Inferior parietal cortex (tissue), 1 donor: ENCODE data around the gene OR10G2.
"Not testable (repeated sequence)": the region's sequence is repeated elsewhere in the genome, so short reads cannot be mapped to it uniquely, and the experiment has no call there.

Experiments used
- DNase-seq: peaks from one replicate; pipeline ENCODE4 v3.0.0-alpha.2; 2016; ENCODE audit errors: extremely low spot score

Gene OR10G2, protein sequence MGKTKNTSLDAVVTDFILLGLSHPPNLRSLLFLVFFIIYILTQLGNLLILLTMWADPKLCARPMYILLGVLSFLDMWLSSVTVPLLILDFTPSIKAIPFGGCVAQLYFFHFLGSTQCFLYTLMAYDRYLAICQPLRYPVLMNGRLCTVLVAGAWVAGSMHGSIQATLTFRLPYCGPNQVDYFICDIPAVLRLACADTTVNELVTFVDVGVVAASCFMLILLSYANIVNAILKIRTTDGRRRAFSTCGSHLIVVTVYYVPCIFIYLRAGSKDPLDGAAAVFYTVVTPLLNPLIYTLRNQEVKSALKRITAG

GRCh38 chr14:21634840-21635239 lies at the start of gene OR10G2:
OR10G2 (minus strand) TSS chr14:21634940; CDS start chr14:21634842, 98 bp downstream.
- no peak for DNase-seq

- no peak for DNase-seq
Measured at GRCh38 chr14:21680072-21680471, 45.3 kb upstream of the OR10G2 start.

DNA sequence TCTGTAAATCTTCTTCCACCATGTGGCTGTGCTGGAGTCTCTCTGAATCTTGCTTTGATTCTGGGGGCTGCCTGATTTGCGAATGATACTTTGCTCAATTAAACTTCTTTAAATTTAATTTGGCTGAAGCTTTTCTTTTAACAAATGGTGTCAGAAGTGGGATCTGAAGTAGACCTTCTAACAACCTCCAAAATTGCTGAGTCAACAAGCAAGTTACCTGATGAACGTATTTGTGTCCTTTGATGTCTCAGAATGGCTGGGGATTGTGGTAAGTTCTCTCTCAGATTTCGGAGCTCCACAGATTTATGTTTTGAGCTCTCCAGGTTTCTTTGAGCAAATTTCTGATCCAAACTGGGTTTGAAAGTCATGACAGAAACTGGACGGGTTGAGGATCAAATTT lies 40.8 kb upstream of the OR10G2 start:
- DNase-seq = no peak

DNA sequence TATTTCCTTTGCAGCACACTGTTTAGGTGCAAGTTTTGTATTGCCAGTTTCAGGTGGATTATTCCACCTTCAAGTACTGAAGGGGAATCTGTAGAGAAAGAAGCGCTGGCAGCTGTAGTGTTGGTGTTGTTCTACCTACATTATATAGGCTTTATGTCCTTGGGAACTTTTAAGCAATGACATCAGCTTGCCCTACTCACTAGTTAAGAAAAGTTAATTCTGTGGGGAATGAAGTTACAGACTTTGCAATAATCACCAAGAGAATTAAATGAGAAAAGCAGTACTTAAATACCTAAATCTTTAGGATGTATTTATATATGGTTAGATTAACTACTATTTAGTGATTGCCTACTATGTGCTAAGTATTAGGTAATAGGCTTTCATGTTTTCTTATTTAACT lies 39.0 kb upstream of the OR10G2 start, which contains the start of gene OR4E1:
TSS of gene OR4E1 (minus strand) at position 101 of the 400 bp plus-strand sequence. CDS start 2,883 bp downstream, outside the sequence.
- DNase-seq = no peak

- no peak for DNase-seq
Measured at GRCh38 chr14:21672116-21672515, 37.4 kb upstream of the OR10G2 start.

DNA sequence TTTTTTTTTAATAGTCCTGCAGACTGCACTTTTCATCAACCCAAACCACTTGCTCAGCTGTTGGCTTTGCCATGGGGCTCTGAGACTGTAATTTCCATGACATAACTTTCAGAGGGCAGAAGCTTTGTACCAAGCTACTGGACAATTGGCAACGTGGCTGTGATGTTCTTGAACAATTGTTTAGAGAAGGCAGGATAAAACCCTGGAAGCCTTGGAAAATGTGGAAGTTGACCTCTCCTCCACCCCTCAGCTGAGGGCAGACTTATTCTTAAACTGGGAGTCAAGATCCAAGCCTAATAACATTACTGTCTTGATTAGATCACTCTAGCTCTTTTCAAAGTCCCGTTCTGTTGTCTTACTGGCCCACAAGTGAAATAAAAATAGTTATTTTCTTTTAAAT lies 36.6 kb upstream of the OR10G2 start:
- no peak for DNase-seq

GRCh38 chr14:21669284-21669683 lies 34.5 kb upstream of the OR10G2 start:
- DNase-seq = no peak

DNA sequence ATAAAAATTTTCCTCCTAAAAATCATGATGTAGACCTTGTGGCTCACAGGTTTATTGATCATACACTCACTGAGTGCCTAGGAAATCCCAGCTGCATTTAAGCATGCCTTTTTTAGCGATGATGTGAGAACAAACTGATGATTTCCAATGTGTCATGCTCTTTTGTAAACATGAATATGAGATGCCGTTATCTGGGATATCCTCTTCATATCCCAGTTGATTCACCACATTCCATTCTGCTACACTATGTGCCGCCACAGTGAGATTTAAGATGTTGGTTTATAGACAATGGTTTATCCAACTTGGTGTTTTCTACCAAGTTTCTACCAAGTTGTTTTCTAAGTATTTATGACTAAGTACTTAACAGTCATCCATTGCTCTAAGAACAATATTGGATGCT lies 33.6 kb upstream of the OR10G2 start:
- no peak for DNase-seq

DNA sequence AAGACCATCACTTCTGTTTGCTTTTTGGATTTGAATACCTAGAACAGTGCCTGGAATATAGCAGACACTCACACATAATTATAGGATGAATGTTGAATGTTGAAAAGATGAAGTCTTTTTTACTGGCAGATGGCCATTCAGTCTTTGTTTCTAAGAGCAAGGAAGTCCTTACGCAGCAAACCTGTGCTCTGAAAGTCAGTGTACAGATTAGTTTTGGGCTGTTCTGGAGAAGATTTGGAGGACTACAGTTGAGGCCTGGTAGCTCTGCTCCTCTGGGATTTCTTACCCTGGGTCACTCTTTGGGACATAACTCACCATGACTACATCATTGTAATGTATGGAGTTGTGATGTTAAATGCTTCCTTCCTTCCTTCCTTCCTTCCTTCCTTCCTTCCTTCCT lies 22.2 kb upstream of the OR10G2 start:
- DNase-seq = no peak

GRCh38 chr14:21654215-21654614 lies 19.5 kb upstream of the OR10G2 start:
- DNase-seq = no peak

DNA sequence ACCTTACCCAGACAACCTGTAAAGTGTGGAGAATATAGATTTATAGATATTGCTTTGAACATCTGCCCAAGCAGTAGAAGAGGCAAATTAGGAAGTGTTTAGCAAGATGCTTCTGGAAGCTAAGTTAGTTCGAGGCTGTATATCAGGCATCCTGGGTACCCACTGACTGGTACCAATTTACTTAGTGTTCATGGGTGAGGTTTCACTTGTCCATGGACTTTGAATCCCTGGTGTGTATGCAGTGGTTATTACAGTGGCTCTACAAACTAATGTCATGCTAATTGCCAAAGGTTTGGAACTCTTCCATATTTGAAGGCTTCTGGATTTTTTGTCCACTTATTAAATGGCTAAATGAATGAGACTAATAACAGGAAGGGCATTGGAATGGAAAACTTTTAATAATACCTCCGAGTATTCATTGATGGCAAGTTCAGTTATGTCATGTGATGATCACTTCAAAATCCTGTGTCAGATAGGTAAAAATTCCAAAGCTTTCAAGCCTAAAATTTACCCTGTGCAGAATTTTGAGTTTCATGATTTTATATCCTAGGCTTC lies 18.7 kb upstream of the OR10G2 start, which contains the start of gene OR4E2:
TSS of gene OR4E2 (plus strand) at position 505 of the 555 bp plus-strand sequence. CDS start 11,248 bp downstream, outside the sequence.
- no peak for DNase-seq

DNA sequence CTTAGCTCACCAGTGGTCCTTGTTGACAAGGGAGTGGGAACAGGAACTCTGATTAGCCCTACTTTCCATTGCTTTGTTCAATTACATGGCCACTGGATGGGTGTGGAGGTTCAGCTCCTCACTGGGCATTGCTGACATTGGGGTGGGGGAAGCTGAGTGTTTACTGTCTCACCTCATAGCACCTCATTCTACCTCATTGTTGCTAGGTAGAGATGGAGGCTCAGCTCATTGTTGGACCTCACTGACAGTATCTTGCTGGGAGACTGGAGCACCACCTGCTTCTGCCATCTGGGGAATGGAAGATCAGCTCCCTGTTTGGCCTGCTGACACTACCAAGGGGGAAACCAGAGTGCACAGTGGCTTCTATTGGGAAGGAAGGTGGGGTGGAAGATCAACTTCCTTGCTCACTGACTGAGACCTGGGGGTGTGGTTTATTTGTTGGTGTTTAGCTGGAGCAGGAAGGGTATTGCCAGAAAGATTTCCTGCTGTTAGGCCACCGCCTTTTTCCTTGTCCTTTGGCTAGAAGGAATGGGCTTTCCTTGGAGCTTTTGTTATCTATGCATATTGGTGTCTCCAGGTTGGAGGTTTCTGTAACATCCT lies 17.6 kb upstream of the OR10G2 start:
- no peak for DNase-seq

DNA sequence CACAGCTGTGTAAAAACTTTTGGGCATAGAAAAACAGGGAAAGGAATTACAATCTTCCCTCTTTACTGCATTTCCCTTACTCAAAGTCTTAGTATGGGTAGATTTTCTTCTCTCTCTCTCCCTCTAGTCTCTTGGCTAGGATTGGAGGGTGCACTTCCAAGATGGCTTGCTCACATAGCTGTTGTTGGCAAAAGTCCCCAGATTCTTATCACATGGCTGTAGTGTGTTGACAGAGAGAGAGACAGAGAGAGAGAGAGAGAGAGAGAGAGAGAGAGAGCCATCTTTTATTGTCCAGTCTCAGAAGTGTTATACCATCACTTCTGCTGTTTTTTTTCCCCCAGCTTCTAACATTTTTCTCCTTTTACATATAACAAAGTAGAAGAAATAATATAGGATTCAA lies 12.6 kb upstream of the OR10G2 start:
- no peak for DNase-seq

- DNase-seq = no peak
Measured at GRCh38 chr14:21643407-21643806, 8.7 kb upstream of the OR10G2 start.

- DNase-seq = no peak
Measured at GRCh38 chr14:21642683-21643082, 7.9 kb upstream of the OR10G2 start.

- DNase-seq = no peak
Measured at GRCh38 chr14:21631084-21631483, 3.7 kb downstream of the OR10G2 start.

DNA sequence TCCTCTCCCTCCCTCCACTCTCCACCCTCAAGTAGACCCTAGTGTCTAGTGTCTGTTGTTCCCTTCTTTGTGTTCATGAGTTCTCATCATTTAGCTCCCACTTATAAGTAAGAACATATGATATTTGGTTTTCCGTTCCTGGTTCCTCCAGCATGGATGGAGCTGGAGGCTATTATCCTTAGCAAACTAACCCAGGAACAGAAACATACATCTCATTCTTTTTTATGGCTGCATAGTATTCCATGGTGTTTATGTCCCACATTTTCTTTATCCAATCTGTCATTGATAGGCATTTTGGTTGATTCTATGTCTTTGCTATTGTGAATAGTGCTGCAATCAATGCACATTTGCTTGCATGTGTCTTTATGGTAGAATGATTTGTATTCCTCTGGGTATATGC lies 4.2 kb downstream of the OR10G2 start:
- DNase-seq = not testable (repeated sequence)

GRCh38 chr14:21626491-21627230 lies 8.1 kb downstream of the OR10G2 start:
- DNase-seq = no peak

DNA sequence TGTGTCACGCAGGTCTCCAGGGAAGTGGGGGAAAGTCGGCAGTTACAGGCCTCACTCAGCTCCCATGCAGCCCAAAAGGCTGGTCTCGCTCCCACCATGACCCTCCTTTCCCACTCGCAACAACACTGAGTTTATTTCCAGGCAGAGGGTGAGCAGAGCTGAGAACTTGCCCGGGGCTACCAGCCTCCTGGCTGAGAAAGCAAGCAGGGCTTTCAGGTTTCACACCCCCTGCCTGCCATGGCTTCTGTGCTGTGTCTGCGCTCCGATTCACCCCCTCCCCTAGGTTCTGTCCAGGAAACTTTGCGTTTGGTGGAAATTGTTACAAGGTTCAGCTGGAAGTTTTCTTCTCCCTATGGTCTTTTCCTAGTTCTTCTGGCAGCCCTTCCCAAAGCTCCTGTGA lies 17.1 kb downstream of the OR10G2 start:
- no peak for DNase-seq

DNA sequence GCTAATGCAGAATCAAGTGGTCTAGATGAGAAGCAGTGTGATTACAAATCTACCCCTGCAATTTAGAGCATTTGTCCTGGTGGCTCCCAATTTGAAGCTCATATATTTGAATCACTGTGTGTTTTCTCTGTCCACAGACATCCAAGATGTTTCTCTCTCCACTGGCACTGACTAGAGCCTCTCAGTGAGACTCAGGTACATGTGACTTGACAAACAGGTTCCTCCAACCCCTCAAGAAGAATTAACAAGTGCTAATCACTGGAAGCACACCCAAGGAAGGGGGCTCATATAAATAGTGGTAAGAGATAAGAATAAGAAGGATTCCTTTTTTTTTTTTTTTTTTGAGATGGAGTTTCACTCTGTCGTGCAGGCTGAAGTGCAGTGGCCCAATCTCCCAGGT lies 20.5 kb downstream of the OR10G2 start:
- DNase-seq = no peak

DNA sequence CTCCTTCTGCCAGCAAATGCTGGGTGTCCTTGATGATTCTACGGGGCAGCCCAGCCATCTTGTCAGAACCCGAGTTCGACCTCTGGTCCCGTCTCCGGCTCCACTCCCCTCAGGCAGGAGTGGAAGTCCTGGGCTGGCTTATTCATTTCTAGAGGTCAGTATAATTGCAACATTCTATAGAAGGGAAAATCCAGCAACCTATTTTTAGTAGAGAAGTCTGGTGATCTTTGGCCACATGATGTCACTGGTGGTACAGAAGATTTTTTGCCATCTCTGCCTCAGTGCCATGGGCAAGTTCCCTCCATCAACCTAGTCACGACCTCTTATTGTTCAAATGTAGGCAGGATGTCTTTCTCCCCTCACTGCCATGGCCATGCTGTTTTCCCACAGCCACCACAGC lies 22.4 kb downstream of the OR10G2 start:
- DNase-seq = no peak

- not testable (repeated sequence) for DNase-seq
Measured at GRCh38 chr14:21602181-21602580, 32.6 kb downstream of the OR10G2 start.
